ENCODE results near the gene KLHL34. TPM values are rescaled to one million over a fixed set of nuclear protein-coding genes. Genes with fewer than 3 reads are reported as not detected.

KLHL34 gene
- total RNA-seq, 6 experiments from 2014 or later, result not detected

- no peaks in the 10 kb centered on the region for H3K27me3 Mint-ChIP-seq (ENCODE audit: insufficient read depth)
- no peaks in the 10 kb centered on the region for H3K36me3 Mint-ChIP-seq (ENCODE audit: low read depth)
- no peaks in the 10 kb centered on the region for H3K4me1 Mint-ChIP-seq (ENCODE audit: low read depth)
- TF ChIP-seq, protein P1, sequence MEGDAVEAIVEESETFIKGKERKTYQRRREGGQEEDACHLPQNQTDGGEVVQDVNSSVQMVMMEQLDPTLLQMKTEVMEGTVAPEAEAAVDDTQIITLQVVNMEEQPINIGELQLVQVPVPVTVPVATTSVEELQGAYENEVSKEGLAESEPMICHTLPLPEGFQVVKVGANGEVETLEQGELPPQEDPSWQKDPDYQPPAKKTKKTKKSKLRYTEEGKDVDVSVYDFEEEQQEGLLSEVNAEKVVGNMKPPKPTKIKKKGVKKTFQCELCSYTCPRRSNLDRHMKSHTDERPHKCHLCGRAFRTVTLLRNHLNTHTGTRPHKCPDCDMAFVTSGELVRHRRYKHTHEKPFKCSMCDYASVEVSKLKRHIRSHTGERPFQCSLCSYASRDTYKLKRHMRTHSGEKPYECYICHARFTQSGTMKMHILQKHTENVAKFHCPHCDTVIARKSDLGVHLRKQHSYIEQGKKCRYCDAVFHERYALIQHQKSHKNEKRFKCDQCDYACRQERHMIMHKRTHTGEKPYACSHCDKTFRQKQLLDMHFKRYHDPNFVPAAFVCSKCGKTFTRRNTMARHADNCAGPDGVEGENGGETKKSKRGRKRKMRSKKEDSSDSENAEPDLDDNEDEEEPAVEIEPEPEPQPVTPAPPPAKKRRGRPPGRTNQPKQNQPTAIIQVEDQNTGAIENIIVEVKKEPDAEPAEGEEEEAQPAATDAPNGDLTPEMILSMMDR (IDR thresholded peaks at IDR 0.05), result no peak
- H3K9me3 Mint-ChIP-seq, result no peaks in the 10 kb centered on the region
- H3K4me3 Mint-ChIP-seq, result no peak overlapping the region
- H3K27ac Mint-ChIP-seq, result no peak overlapping the region
- DNase-seq, result no peak
Measured at GRCh38 chrX:21699136-21699535, 41.0 kb upstream of the KLHL34 start.

GRCh38 chrX:21698272-21698671 is 40.1 kb upstream of the KLHL34 start:
- Mint-ChIP-seq H3K9me3 (no peaks in the 10 kb centered on the region), H3K4me1 (ENCODE audit: low read depth) (no peaks in the 10 kb centered on the region), H3K36me3 (ENCODE audit: low read depth) (no peaks in the 10 kb centered on the region), H3K27ac (no peak overlapping the region), H3K27me3 (ENCODE audit: insufficient read depth) (no peaks in the 10 kb centered on the region), H3K4me3 (no peak overlapping the region)
- TF ChIP-seq, protein P1 (IDR thresholded peaks at IDR 0.05), result no peak
- DNase-seq, result no peak

- H3K36me3 Mint-ChIP-seq (ENCODE audit: low read depth), result no peaks in the 10 kb centered on the region
- H3K4me1 Mint-ChIP-seq (ENCODE audit: low read depth), result no peaks in the 10 kb centered on the region; the same call in 1 of the 2 replicates
- TF ChIP-seq, protein P1 (IDR thresholded peaks at IDR 0.05), result no peak
- H3K27me3 Mint-ChIP-seq (ENCODE audit: insufficient read depth), result no peaks in the 10 kb centered on the region
- no peak for DNase-seq
- no peaks in the 10 kb centered on the region for H3K9me3 Mint-ChIP-seq
- H3K4me3 Mint-ChIP-seq, result no peak overlapping the region
- no peak overlapping the region for H3K27ac Mint-ChIP-seq
Measured at GRCh38 chrX:21691512-21692018, 33.4 kb upstream of the KLHL34 start.

GRCh38 chrX:21683941-21684340 is 25.8 kb upstream of the KLHL34 start:
- Mint-ChIP-seq H3K4me3 (no peak overlapping the region), H3K27ac (no peak overlapping the region), H3K27me3 (ENCODE audit: insufficient read depth) (no peaks in the 10 kb centered on the region), H3K9me3 (no peaks in the 10 kb centered on the region), H3K36me3 (ENCODE audit: low read depth) (no peaks in the 10 kb centered on the region), H3K4me1 (ENCODE audit: low read depth) (0 out of 2 replicates have a peak, but pooled peaks cover 6% of the 10 kb centered on the region)
- TF ChIP-seq, protein P1 (IDR thresholded peaks at IDR 0.05), result no peak
- peak; percentile 18 for DNase-seq

- no peak overlapping the region for H3K4me3 Mint-ChIP-seq
- H3K4me1 Mint-ChIP-seq (ENCODE audit: low read depth), result no peaks in the 10 kb centered on the region
- no peaks in the 10 kb centered on the region for H3K36me3 Mint-ChIP-seq (ENCODE audit: low read depth)
- no peak for DNase-seq
- H3K9me3 Mint-ChIP-seq, result no peaks in the 10 kb centered on the region
- H3K27ac Mint-ChIP-seq, result no peak overlapping the region
- TF ChIP-seq, protein P1 (IDR thresholded peaks at IDR 0.05), result no peak
- H3K27me3 Mint-ChIP-seq (ENCODE audit: insufficient read depth), result peaks cover 4% of the 10 kb centered on the region; the same call in 1 of the 2 replicates
Measured at GRCh38 chrX:21678048-21678612, 20.0 kb upstream of the KLHL34 start.
